SU-DHL-6 (cell line): Measurements from ENCODE around the gene RESF1.

Experiments used
- EZH2phosphoT487 ChIP-seq: fragments of 200-600 bp; sonication (generic), shearing (Covaris generic); conservative IDR thresholded peaks from 2 replicates; pipeline ENCODE4 v1.6.1; 2018; ENCODE audit warnings: mild to moderate bottlenecking, antibody characterized with exemption, low read length, moderate library complexity, mixed read lengths
- TF ChIP-seq, protein P1 (sequence below): fragments of 200-600 bp; sonication (generic); IDR thresholded peaks from one replicate; pipeline ENCODE4 v1.5.1; 2017; ENCODE audit warnings: antibody characterized with exemption, mild to moderate bottlenecking, low read length, moderate library complexity; ENCODE audit not compliant: insufficient read depth, poor library complexity, severe bottlenecking

DNA sequence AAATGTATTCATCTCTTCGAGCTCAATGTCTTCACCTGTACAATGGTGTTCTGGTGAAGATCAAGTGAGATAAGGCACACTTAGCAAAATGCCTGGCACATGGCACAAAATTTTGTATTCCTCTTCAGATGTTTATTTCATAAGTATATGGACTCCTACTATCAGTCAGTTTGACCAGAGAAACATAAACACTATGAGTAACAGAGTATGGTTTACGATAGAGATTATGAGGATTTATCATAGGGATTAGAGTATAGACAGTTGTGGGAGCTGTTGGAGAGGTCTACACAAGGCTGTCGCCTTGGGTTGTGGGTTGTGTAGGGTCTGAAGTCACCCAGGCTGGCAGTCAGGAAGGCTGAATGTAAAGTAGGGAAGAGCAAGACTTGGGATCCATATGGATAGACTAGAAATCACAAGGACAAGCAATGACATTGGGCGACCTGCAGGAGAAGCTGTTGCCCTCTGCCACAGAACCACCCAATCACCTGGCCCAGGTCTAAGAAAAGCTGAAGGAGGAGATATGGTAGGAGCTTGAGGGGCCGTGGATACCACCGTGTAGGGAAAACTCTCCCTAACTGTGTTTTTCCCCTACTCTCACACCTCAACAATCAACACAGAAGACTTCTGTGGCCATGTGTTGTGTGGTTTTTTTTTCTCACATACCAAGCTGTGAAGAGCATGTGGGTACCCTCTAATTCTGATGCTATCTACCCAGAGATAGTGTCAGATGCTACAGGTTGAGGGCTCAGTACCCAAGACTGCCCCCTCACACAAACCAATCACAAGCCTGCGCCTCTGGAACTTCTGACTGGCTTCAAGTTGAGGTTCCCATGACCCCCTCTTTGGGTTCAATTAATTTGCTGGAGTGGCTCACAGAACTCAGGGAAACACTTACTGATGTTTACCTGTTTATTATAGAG lies 27.2 kb upstream of the RESF1 start:
- TF ChIP-seq, protein P1, sequence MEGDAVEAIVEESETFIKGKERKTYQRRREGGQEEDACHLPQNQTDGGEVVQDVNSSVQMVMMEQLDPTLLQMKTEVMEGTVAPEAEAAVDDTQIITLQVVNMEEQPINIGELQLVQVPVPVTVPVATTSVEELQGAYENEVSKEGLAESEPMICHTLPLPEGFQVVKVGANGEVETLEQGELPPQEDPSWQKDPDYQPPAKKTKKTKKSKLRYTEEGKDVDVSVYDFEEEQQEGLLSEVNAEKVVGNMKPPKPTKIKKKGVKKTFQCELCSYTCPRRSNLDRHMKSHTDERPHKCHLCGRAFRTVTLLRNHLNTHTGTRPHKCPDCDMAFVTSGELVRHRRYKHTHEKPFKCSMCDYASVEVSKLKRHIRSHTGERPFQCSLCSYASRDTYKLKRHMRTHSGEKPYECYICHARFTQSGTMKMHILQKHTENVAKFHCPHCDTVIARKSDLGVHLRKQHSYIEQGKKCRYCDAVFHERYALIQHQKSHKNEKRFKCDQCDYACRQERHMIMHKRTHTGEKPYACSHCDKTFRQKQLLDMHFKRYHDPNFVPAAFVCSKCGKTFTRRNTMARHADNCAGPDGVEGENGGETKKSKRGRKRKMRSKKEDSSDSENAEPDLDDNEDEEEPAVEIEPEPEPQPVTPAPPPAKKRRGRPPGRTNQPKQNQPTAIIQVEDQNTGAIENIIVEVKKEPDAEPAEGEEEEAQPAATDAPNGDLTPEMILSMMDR: no peak
- TF ChIP-seq EZH2phosphoT487: no peak
